ENCODE data around the gene FN1.

- TF ChIP-seq CTCF (IDR thresholded peaks at IDR 0.05) = peak; percentile 38 to 81 (median 70)
- no peak for TF ChIP-seq POLR2A (IDR thresholded peaks at IDR 0.05)
These were observed 18.8 kb upstream of the FN1 start for GRCh38 chr2:215454519-215455246.

All from body of pancreas (tissue), 4 donors.